ENCODE results near the gene EIF4H.
A peak's percentile ranks its signal among the peaks of the same experiment; 100 is the strongest.
"Not testable (repeated sequence)": the region's sequence is repeated elsewhere in the genome, so short reads cannot be mapped to it uniquely, and the experiment has no call there.

EIF4H gene

DNA sequence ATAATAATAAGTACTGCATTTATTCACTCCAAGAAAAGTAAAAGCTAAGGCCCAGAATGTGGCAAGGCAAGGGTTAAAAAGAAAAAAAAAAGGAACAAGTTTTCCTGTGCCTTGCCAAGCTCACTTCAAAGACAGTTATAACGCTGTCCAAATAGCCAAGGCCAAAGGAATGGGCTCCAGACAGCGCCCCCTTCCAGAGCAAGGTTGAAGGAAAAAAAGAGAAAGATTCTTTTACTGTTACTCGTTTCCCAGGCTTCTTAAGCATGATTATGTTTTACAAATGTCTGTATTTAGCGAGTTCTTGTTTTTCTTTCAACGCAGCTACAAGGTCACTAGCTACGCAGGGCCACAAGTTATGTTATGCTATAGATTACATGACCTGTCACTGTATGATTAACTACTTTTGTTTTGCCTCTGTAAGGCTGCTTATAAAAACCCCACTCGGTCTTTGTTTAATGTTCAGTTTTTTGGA is 9.1 kb upstream of the EIF4H start:
- H3F3A ChIP-seq (ENCODE audit: control insufficient read depth, insufficient read depth) = 0 out of 2 replicates have a peak, but pooled peaks cover 2% of the 10 kb centered on the region
- no peaks in the 10 kb centered on the region for H3K27me3 ChIP-seq (ENCODE audit: control insufficient read depth, low read length)
- no peaks in the 10 kb centered on the region for H3K79me2 ChIP-seq (ENCODE audit: control insufficient read depth, low read length)
- no peak overlapping the region for H3K27ac ChIP-seq (ENCODE audit: low read depth, low read length)
- no peaks in the 10 kb centered on the region for H3K9me3 ChIP-seq (ENCODE audit: control insufficient read depth, insufficient read depth, low read length)
- H3K4me2 ChIP-seq (ENCODE audit: low read length) = no peak overlapping the region
- no peak overlapping the region for H3K4me3 ChIP-seq (ENCODE audit: low read length)
- H3K36me3 ChIP-seq (ENCODE audit: control insufficient read depth, low read length) = no peaks in the 10 kb centered on the region
- H3K9me2 ChIP-seq (replicated peaks; ENCODE audit: control insufficient read depth, low read length) = no peaks in the 10 kb centered on the region
- H4K20me1 ChIP-seq (ENCODE audit: control insufficient read depth, insufficient read depth, low read depth, low read length) = no peaks in the 10 kb centered on the region
- H3K4me1 ChIP-seq (ENCODE audit: control insufficient read depth, low read length) = peaks cover 6% of the 10 kb centered on the region
- TF ChIP-seq, protein P1, sequence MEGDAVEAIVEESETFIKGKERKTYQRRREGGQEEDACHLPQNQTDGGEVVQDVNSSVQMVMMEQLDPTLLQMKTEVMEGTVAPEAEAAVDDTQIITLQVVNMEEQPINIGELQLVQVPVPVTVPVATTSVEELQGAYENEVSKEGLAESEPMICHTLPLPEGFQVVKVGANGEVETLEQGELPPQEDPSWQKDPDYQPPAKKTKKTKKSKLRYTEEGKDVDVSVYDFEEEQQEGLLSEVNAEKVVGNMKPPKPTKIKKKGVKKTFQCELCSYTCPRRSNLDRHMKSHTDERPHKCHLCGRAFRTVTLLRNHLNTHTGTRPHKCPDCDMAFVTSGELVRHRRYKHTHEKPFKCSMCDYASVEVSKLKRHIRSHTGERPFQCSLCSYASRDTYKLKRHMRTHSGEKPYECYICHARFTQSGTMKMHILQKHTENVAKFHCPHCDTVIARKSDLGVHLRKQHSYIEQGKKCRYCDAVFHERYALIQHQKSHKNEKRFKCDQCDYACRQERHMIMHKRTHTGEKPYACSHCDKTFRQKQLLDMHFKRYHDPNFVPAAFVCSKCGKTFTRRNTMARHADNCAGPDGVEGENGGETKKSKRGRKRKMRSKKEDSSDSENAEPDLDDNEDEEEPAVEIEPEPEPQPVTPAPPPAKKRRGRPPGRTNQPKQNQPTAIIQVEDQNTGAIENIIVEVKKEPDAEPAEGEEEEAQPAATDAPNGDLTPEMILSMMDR (IDR thresholded peaks at IDR 0.05; ENCODE audit: low read depth, low read length, poor library complexity, severe bottlenecking) = peak; percentile 50
- TF ChIP-seq EZH2phosphoT487 (IDR thresholded peaks at IDR 0.05; ENCODE audit: borderline replicate concordance, low read length) = no peak

- Histone ChIP-seq H3F3A (ENCODE audit: control insufficient read depth, insufficient read depth) (0 out of 2 replicates have a peak, but pooled peaks cover 2% of the 10 kb centered on the region), H3K27me3 (ENCODE audit: control insufficient read depth, low read length) (no peaks in the 10 kb centered on the region), H3K4me2 (ENCODE audit: low read length) (no peak overlapping the region), H3K9me2 (replicated peaks; ENCODE audit: control insufficient read depth, low read length) (no peaks in the 10 kb centered on the region), H4K20me1 (ENCODE audit: control insufficient read depth, insufficient read depth, low read depth, low read length) (no peaks in the 10 kb centered on the region), H3K36me3 (ENCODE audit: control insufficient read depth, low read length) (no peaks in the 10 kb centered on the region), H3K4me3 (ENCODE audit: low read length) (no peak overlapping the region), H3K79me2 (ENCODE audit: control insufficient read depth, low read length) (no peaks in the 10 kb centered on the region), H3K9me3 (ENCODE audit: control insufficient read depth, insufficient read depth, low read length) (no peaks in the 10 kb centered on the region), H3K4me1 (ENCODE audit: control insufficient read depth, low read length) (peaks cover 6% of the 10 kb centered on the region), H3K27ac (ENCODE audit: low read depth, low read length) (no peak overlapping the region)
- no peak for TF ChIP-seq EZH2phosphoT487 (IDR thresholded peaks at IDR 0.05; ENCODE audit: borderline replicate concordance, low read length)
- TF ChIP-seq, protein P1 (IDR thresholded peaks at IDR 0.05; ENCODE audit: low read depth, low read length, poor library complexity, severe bottlenecking) = no peak
Observed at GRCh38 chr7:74165867-74166593, 8.1 kb upstream of the EIF4H start.

DNA sequence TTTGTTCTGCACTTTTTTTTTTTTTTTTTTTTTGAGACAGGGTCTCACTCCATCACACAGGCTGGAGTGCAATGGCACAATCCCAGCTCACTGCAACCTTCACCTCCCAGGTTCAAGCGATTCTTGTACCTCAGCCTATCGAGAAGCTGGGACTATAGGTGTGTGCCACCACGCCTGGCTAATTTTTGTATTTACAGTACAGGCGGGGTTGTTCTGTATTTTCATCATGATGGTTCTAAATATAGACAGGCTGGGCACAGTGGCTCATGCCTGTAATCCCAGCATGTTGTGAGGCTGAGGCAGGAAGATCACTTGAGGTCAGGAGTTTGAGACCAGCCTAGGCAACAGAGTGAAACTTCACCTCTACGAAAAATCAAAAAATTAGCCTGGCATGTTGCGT is 6.8 kb upstream of the EIF4H start:
- not testable (repeated sequence) for H3K4me2 ChIP-seq (ENCODE audit: low read length)

DNA sequence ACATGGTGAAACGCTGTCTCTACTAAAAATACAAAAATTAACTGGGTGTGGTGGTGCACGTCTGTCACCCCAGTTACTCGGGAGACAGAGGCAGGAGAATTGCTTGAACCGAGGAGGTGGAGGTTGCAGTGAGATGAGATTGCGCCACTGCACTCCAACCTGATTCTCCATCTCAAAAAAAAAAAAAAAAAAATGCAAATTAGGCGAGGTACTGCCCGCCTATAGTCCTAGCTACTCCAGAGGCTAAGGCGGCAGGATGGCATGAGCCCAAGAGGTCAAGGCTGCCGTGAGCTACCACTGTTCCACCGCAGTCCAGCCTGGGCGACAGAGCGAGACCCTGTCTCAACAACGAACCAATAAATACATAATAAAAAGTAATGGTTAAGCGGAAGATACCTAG is 1.1 kb upstream of the EIF4H start:
- Histone ChIP-seq H3K4me2 (ENCODE audit: low read length) (peak overlapping the region; percentile 92), H3K36me3 (ENCODE audit: control insufficient read depth, low read length) (peaks cover 39% of the 10 kb centered on the region), H3K9me2 (replicated peaks; ENCODE audit: control insufficient read depth, low read length) (no peaks in the 10 kb centered on the region), H3K27me3 (ENCODE audit: control insufficient read depth, low read length) (no peaks in the 10 kb centered on the region), H3F3A (ENCODE audit: control insufficient read depth, insufficient read depth) (peaks cover 5% of the 10 kb centered on the region), H3K9me3 (ENCODE audit: control insufficient read depth, insufficient read depth, low read length) (no peaks in the 10 kb centered on the region), H3K79me2 (ENCODE audit: control insufficient read depth, low read length) (peaks cover 56% of the 10 kb centered on the region), H3K27ac (ENCODE audit: low read depth, low read length) (peak overlapping the region; percentile 66), H3K4me1 (ENCODE audit: control insufficient read depth, low read length) (peaks cover 40% of the 10 kb centered on the region), H3K4me3 (ENCODE audit: low read length) (peak overlapping the region; percentile 89), H4K20me1 (ENCODE audit: control insufficient read depth, insufficient read depth, low read depth, low read length) (peaks cover 32% of the 10 kb centered on the region)
- TF ChIP-seq, protein P1 (IDR thresholded peaks at IDR 0.05; ENCODE audit: low read depth, low read length, poor library complexity, severe bottlenecking) = no peak
- TF ChIP-seq EZH2phosphoT487 (IDR thresholded peaks at IDR 0.05; ENCODE audit: borderline replicate concordance, low read length) = no peak

More for the DNA sequence above, 6.8 kb upstream of the EIF4H start:
- not testable (repeated sequence) for H3K9me3 ChIP-seq (ENCODE audit: control insufficient read depth, insufficient read depth, low read length); H3K27me3 ChIP-seq (ENCODE audit: control insufficient read depth, low read length); H3K79me2 ChIP-seq (ENCODE audit: control insufficient read depth, low read length); H3K4me1 ChIP-seq (ENCODE audit: control insufficient read depth, low read length); H4K20me1 ChIP-seq (ENCODE audit: control insufficient read depth, insufficient read depth, low read depth, low read length); H3K4me3 ChIP-seq (ENCODE audit: low read length); H3F3A ChIP-seq (ENCODE audit: control insufficient read depth, insufficient read depth); H3K9me2 ChIP-seq (replicated peaks; ENCODE audit: control insufficient read depth, low read length); H3K27ac ChIP-seq (ENCODE audit: low read depth, low read length); H3K36me3 ChIP-seq (ENCODE audit: control insufficient read depth, low read length)

Data from DOHH2 (cell line).